ENCODE data around the gene NACAD. TPM values are rescaled to one million over a fixed set of nuclear protein-coding genes. Genes with fewer than 3 reads are reported as not detected.

The NACAD gene
- total RNA-seq, 1 experiment from 2014 or later: 5.5 TPM

GRCh38 chr7:45087301-45088145, 1.2 kb downstream of the NACAD start:
- Mint-ChIP-seq H3K27ac (no peak overlapping the region), H3K4me3 (peak overlapping the region; percentile 61), H3K36me3 (no peaks in the 10 kb centered on the region), H3K9me3 (no peaks in the 10 kb centered on the region), H3K27me3 (ENCODE audit: low read depth) (peaks cover 24% of the 10 kb centered on the region), H3K4me1 (peaks cover 8% of the 10 kb centered on the region)
- no peak for TF ChIP-seq SMAD4 (CRISPR knock-in tag; IDR thresholded peaks at IDR 0.05)
- no peak for TF ChIP-seq ZNF219 (CRISPR knock-in tag; IDR thresholded peaks at IDR 0.05; ENCODE audit: borderline replicate concordance)
- TF ChIP-seq NFATC4 (CRISPR knock-in tag; IDR thresholded peaks at IDR 0.05): no peak
- no peak for TF ChIP-seq FOXP1 (CRISPR knock-in tag; IDR thresholded peaks at IDR 0.05; ENCODE audit: borderline replicate concordance)
- no peak for TF ChIP-seq RELA (CRISPR knock-in tag; IDR thresholded peaks at IDR 0.05; ENCODE audit: borderline replicate concordance)
- TF ChIP-seq ATF2 (CRISPR knock-in tag; IDR thresholded peaks at IDR 0.05; ENCODE audit: borderline replicate concordance, low read depth): no peak
- TF ChIP-seq E2F1 (CRISPR knock-in tag; IDR thresholded peaks at IDR 0.05): no peak
- TF ChIP-seq ZNF416 (CRISPR knock-in tag; IDR thresholded peaks at IDR 0.05): no peak
- no peak for TF ChIP-seq EMX1 (CRISPR knock-in tag; IDR thresholded peaks at IDR 0.05)
- TF ChIP-seq ERG (CRISPR knock-in tag; IDR thresholded peaks at IDR 0.05): no peak
- CTCF ChIA-PET: interaction anchor here (3.1 kb wide), 1 partner anchor 113 kb away, joined by 21 read pairs; no protein-coding TSS in a partner anchor
- POLR2A ChIA-PET: interaction anchor here (2.5 kb wide), 1 partner anchor 24 kb away, joined by 7 read pairs; the partner anchor contains the start of gene TBRG4
- DNase-seq (ENCODE audit: low spot score): no peak
- no peak for ATAC-seq

GRCh38 chr7:45086331-45087065, 2.3 kb downstream of the NACAD start:
- TF ChIP-seq PRRX2 (CRISPR knock-in tag; IDR thresholded peaks at IDR 0.05) (no peak), TEAD4 (CRISPR knock-in tag; IDR thresholded peaks at IDR 0.05) (no peak), ZSCAN18 (CRISPR knock-in tag; IDR thresholded peaks at IDR 0.05) (no peak), ZNF263 (CRISPR knock-in tag; IDR thresholded peaks at IDR 0.05; ENCODE audit: low read depth) (no peak), ZBTB43 (CRISPR knock-in tag; IDR thresholded peaks at IDR 0.05) (no peak), ETV6 (CRISPR knock-in tag; IDR thresholded peaks at IDR 0.05) (no peak), NFYB (CRISPR knock-in tag; conservative IDR thresholded peaks at IDR 0.05; ENCODE audit: low read depth) (no peak), OVOL2 (CRISPR knock-in tag; IDR thresholded peaks at IDR 0.05; ENCODE audit: borderline replicate concordance) (no peak), ZNF121 (CRISPR knock-in tag; IDR thresholded peaks at IDR 0.05) (no peak), ZNF317 (CRISPR knock-in tag; IDR thresholded peaks at IDR 0.05; ENCODE audit: borderline replicate concordance, low read depth) (no peak), RELA (CRISPR knock-in tag; IDR thresholded peaks at IDR 0.05; ENCODE audit: borderline replicate concordance) (no peak), E2F5 (CRISPR knock-in tag; IDR thresholded peaks at IDR 0.05) (no peak), GABPB1 (CRISPR knock-in tag; IDR thresholded peaks at IDR 0.05) (no peak), ZNF138 (CRISPR knock-in tag; conservative IDR thresholded peaks at IDR 0.05) (no peak), ATF1 (CRISPR knock-in tag; IDR thresholded peaks at IDR 0.05) (no peak)
- Mint-ChIP-seq H3K36me3 (no peaks in the 10 kb centered on the region), H3K27me3 (ENCODE audit: low read depth) (peaks cover 24% of the 10 kb centered on the region), H3K27ac (no peak overlapping the region), H3K9me3 (no peaks in the 10 kb centered on the region), H3K4me3 (no peak overlapping the region), H3K4me1 (no peaks in the 10 kb centered on the region)
- DNase-seq (ENCODE audit: low spot score) (no peak), ATAC-seq (no peak)
- ChIA-PET CTCF (interaction anchor here (3.1 kb wide), 1 partner anchor 112 kb away, joined by 21 read pairs; no protein-coding TSS in a partner anchor), POLR2A (no interaction called here)
